WTC11 (cell line): Measurements from ENCODE around the gene SRR. TPM values are rescaled to one million over a fixed set of nuclear protein-coding genes. Genes with fewer than 3 reads are reported as not detected.
A peak's percentile ranks its signal among the peaks of the same experiment; 100 is the strongest.

Experiments used
- ATF6 ChIP-seq: sonication (generic); formaldehyde crosslinking; IDR thresholded peaks from 2 replicates; pipeline ENCODE4 v1.8.1; 2023; ENCODE audit warnings: mild to moderate bottlenecking, missing genetic modification reagents
- CDX4 ChIP-seq: fragments of 250-450 bp; sonication (Bioruptor Pico); IDR thresholded peaks from 2 replicates; pipeline ENCODE4 v1.9.0; 2021; ENCODE audit warnings: moderate library complexity, mild to moderate bottlenecking, inconsistent platforms, borderline replicate concordance
- E2F1 ChIP-seq: sonication (generic); formaldehyde crosslinking; IDR thresholded peaks from 2 replicates; pipeline ENCODE4 v1.8.0; 2022; ENCODE audit warnings: mild to moderate bottlenecking, missing genetic modification reagents
- FOXJ3 ChIP-seq: sonication (generic); formaldehyde crosslinking; IDR thresholded peaks from 2 replicates; pipeline ENCODE4 v1.9.0; 2021; ENCODE audit warnings: missing genetic modification reagents, mild to moderate bottlenecking, borderline replicate concordance
- GTF2I ChIP-seq: fragments of 250-450 bp; sonication (Bioruptor Pico); conservative IDR thresholded peaks from 2 replicates; pipeline ENCODE4 v1.4.0; 2021; ENCODE audit warnings: mild to moderate bottlenecking
- IRF1 ChIP-seq: sonication (generic); formaldehyde crosslinking; IDR thresholded peaks from 2 replicates; pipeline ENCODE4 v1.8.0; 2023; ENCODE audit warnings: missing genetic modification reagents
- NFE2L1 ChIP-seq: sonication (generic); formaldehyde crosslinking; IDR thresholded peaks from 2 replicates; pipeline ENCODE4 v1.8.1; 2023; ENCODE audit warnings: missing genetic modification reagents
- NFYB ChIP-seq: sonication (generic); formaldehyde crosslinking; conservative IDR thresholded peaks from 2 replicates; pipeline ENCODE4 v1.8.0; 2022; ENCODE audit warnings: low read depth, missing genetic modification reagents
- NR1H2 ChIP-seq: sonication (generic); formaldehyde crosslinking; IDR thresholded peaks from 2 replicates; pipeline ENCODE4 v1.9.0; 2021; ENCODE audit warnings: mild to moderate bottlenecking, moderate library complexity, missing genetic modification reagents
- NR3C1 ChIP-seq: sonication (generic); formaldehyde crosslinking; conservative IDR thresholded peaks from 2 replicates; pipeline ENCODE4 v1.8.1; 2023; ENCODE audit warnings: low read depth, mild to moderate bottlenecking, missing genetic modification reagents
- PREB ChIP-seq: sonication (generic); formaldehyde crosslinking; IDR thresholded peaks from 2 replicates; pipeline ENCODE4 v1.8.1; 2022; ENCODE audit warnings: mild to moderate bottlenecking, missing genetic modification reagents, moderate library complexity, borderline replicate concordance
- TP53 ChIP-seq: sonication (generic); formaldehyde crosslinking; IDR thresholded peaks from 2 replicates; pipeline ENCODE4 v1.8.1; 2023; ENCODE audit warnings: mild to moderate bottlenecking, missing genetic modification reagents
- USF2 ChIP-seq: sonication (generic); formaldehyde crosslinking; IDR thresholded peaks from 2 replicates; pipeline ENCODE4 v1.8.1; 2023; ENCODE audit warnings: mild to moderate bottlenecking, missing genetic modification reagents, moderate library complexity
- ZBTB43 ChIP-seq: sonication (generic); formaldehyde crosslinking; IDR thresholded peaks from 2 replicates; pipeline ENCODE4 v1.8.1; 2023; ENCODE audit warnings: mild to moderate bottlenecking, missing genetic modification reagents
- ZNF219 ChIP-seq: sonication (generic); formaldehyde crosslinking; IDR thresholded peaks from 2 replicates; pipeline ENCODE4 v1.8.0; 2023; ENCODE audit warnings: missing genetic modification reagents, mild to moderate bottlenecking, borderline replicate concordance
- ZNF416 ChIP-seq: fragments of 250-450 bp; sonication (Bioruptor Pico); IDR thresholded peaks from 2 replicates; pipeline ENCODE4 v1.9.0; 2021; ENCODE audit warnings: mild to moderate bottlenecking, inconsistent platforms
- total RNA-seq: library from RNA; stranded (reverse); gene quantifications from 3 replicates; pipeline ENCODE4 v1.2.3, GENCODE V29; 2021
- TF ChIP-seq, protein P1 (sequence below): sonication (generic); formaldehyde crosslinking; IDR thresholded peaks from 2 replicates; pipeline ENCODE4 v1.8.0; 2022; ENCODE audit warnings: mild to moderate bottlenecking, missing genetic modification reagents
- TF ChIP-seq, protein P2 (sequence below): sonication (generic); formaldehyde crosslinking; IDR thresholded peaks from 2 replicates; pipeline ENCODE4 v1.8.1; 2022; ENCODE audit warnings: low read depth, mild to moderate bottlenecking, moderate library complexity, missing genetic modification reagents, borderline replicate concordance
- TF ChIP-seq, protein P3 (sequence below): sonication (generic); formaldehyde crosslinking; IDR thresholded peaks from 2 replicates; pipeline ENCODE4 v1.8.1; 2022; ENCODE audit warnings: missing genetic modification reagents, borderline replicate concordance
- TF ChIP-seq, protein P4 (sequence below): fragments of 250-450 bp; sonication (Bioruptor Pico); IDR thresholded peaks from 2 replicates; pipeline ENCODE4 v2.1.2; 2022; ENCODE audit warnings: mild to moderate bottlenecking, moderate library complexity

SRR gene
- total RNA-seq, 1 experiment from 2014 or later = 5.1 TPM

DNA sequence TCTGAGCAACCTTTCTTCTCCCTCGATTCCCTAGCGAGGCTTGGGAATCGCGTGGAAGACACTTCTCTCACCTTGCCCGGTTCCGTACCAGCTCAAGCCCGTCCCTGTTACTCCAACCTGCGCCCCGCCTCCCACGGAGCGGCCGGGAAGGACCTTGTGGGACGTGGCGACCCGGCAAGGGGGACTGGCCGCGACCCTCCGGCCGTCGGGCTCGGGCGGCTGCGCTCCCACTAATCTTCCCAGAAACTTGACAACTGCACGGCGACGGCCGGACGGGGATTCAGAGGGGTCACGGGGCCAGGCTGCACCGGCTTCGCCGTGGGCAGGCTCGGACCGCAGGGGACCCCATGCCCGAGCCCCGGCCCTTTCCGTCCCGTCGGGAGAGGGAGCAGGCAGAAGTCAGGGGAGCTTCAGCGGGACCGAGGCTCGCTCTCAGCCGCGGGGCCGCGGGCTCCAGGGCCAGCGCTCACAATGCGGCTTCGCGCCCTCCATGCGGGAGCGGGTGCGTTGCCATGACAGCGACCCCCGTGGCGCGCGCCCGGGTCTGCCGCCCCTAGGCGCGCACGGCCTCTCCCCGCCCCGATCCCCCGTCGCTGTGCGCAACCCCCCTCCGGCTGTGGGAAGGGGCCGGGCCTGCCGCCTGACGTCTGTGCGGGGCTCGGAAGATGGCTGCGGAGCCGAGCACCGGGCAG, 33.2 kb downstream of the SRR start, which contains the start of gene SGSM2 (continued):
- TF ChIP-seq ZNF219 (CRISPR knock-in tag) = no peak
- 0 out of 2 replicates have a peak, but pooled peaks have one; percentile 21 for TF ChIP-seq USF2 (CRISPR knock-in tag)
- TF ChIP-seq ATF6 (CRISPR knock-in tag) = no peak
- TF ChIP-seq, protein P1, sequence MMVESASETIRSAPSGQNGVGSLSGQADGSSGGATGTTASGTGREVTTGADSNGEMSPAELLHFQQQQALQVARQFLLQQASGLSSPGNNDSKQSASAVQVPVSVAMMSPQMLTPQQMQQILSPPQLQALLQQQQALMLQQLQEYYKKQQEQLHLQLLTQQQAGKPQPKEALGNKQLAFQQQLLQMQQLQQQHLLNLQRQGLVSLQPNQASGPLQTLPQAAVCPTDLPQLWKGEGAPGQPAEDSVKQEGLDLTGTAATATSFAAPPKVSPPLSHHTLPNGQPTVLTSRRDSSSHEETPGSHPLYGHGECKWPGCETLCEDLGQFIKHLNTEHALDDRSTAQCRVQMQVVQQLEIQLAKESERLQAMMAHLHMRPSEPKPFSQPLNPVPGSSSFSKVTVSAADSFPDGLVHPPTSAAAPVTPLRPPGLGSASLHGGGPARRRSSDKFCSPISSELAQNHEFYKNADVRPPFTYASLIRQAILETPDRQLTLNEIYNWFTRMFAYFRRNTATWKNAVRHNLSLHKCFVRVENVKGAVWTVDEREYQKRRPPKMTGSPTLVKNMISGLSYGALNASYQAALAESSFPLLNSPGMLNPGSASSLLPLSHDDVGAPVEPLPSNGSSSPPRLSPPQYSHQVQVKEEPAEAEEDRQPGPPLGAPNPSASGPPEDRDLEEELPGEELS (CRISPR knock-in tag) = no peak
- no peak for TF ChIP-seq PREB (CRISPR knock-in tag)
- no peak for TF ChIP-seq NFYB (CRISPR knock-in tag)
- no peak for TF ChIP-seq FOXJ3 (CRISPR knock-in tag)
- TF ChIP-seq NFE2L1 (CRISPR knock-in tag) = no peak
- TF ChIP-seq, protein P2, sequence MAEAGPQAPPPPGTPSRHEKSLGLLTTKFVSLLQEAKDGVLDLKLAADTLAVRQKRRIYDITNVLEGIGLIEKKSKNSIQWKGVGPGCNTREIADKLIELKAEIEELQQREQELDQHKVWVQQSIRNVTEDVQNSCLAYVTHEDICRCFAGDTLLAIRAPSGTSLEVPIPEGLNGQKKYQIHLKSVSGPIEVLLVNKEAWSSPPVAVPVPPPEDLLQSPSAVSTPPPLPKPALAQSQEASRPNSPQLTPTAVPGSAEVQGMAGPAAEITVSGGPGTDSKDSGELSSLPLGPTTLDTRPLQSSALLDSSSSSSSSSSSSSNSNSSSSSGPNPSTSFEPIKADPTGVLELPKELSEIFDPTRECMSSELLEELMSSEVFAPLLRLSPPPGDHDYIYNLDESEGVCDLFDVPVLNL (CRISPR knock-in tag) = 0 out of 2 replicates have a peak, but pooled peaks have one; percentile 18
- TF ChIP-seq GTF2I (CRISPR knock-in tag) = no peak
- TF ChIP-seq ZBTB43 (CRISPR knock-in tag) = 0 out of 2 replicates have a peak, but pooled peaks have one; percentile 28
- no peak for TF ChIP-seq NR1H2 (CRISPR knock-in tag)
- no peak for TF ChIP-seq NR3C1 (CRISPR knock-in tag)
- TF ChIP-seq, protein P3, sequence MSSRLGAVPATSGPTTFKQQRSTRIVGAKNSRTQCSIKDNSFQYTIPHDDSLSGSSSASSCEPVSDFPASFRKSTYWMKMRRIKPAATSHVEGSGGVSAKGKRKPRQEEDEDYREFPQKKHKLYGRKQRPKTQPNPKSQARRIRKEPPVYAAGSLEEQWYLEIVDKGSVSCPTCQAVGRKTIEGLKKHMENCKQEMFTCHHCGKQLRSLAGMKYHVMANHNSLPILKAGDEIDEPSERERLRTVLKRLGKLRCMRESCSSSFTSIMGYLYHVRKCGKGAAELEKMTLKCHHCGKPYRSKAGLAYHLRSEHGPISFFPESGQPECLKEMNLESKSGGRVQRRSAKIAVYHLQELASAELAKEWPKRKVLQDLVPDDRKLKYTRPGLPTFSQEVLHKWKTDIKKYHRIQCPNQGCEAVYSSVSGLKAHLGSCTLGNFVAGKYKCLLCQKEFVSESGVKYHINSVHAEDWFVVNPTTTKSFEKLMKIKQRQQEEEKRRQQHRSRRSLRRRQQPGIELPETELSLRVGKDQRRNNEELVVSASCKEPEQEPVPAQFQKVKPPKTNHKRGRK (CRISPR knock-in tag) = no peak
- TF ChIP-seq CDX4 (CRISPR knock-in tag) = no peak
- TF ChIP-seq ZNF416 (CRISPR knock-in tag) = no peak
- TF ChIP-seq IRF1 (CRISPR knock-in tag) = no peak
- TF ChIP-seq TP53 = no peak
- TF ChIP-seq E2F1 = no peak
- TF ChIP-seq, protein P4, sequence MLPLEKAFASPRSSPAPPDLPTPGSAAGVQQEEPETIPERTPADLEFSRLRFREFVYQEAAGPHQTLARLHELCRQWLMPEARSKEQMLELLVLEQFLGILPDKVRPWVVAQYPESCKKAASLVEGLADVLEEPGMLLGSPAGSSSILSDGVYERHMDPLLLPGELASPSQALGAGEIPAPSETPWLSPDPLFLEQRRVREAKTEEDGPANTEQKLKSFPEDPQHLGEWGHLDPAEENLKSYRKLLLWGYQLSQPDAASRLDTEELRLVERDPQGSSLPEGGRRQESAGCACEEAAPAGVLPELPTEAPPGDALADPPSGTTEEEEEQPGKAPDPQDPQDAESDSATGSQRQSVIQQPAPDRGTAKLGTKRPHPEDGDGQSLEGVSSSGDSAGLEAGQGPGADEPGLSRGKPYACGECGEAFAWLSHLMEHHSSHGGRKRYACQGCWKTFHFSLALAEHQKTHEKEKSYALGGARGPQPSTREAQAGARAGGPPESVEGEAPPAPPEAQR (CRISPR knock-in tag) = no peak
